HEK293 (cell line): ENCODE measurements around the gene SLC6A11.

ENCODE experiments used
- CTCF ChIA-PET: fragments of 350-600 bp; formaldehyde crosslinking; extraction: SDS; loops from one replicate; lab custom pipeline; 2021; ENCODE audit warnings: antibody characterized with exemption; lab: Yijun Ruan, JAX
- POLR2A ChIA-PET: fragments of 300-600 bp; formaldehyde crosslinking; extraction: SDS; loops from one replicate; lab custom pipeline; 2020; ENCODE audit warnings: antibody characterized with exemption, inconsistent platforms; lab: Yijun Ruan, JAX
- H3K27ac ChIP-seq: fragments of 200-500 bp; sonication (Bioruptor generic); 2 replicates; pipeline ENCODE4 v1.5.1; 2014; ENCODE audit warnings: low read depth, low read length, control low read depth, inconsistent platforms; ENCODE audit errors: extremely low read depth
- H3K36me3 ChIP-seq, 2 experiments: fragments of 200-500 bp in 1 of 2; sonication (Bioruptor generic) in 1 of 2; 1 replicate in 1 of 2; 2 replicates in 1 of 2; pipeline ENCODE4 v1.5.1; 2014 to 2017; ENCODE audit warnings: inconsistent platforms in 2 of 2, low read length in 2 of 2; ENCODE audit not compliant: control insufficient read depth in 2 of 2, insufficient read depth in 1 of 2
- H3K4me1 ChIP-seq: fragments of 200-500 bp; sonication (Bioruptor generic); 2 replicates; pipeline ENCODE4 v1.5.1; 2014; ENCODE audit warnings: mild to moderate bottlenecking, low read length, inconsistent platforms; ENCODE audit not compliant: control insufficient read depth, insufficient read depth
- H3K4me3 ChIP-seq: 2 replicates; pipeline ENCODE4 v1.5.1; 2011; ENCODE audit warnings: low read depth, mild to moderate bottlenecking, control low read depth, low read length, moderate library complexity
- H3K9me3 ChIP-seq: fragments of 200-500 bp; sonication (Bioruptor generic); 2 replicates; pipeline ENCODE4 v1.5.1; 2014; ENCODE audit warnings: low read depth, low read length, inconsistent platforms; ENCODE audit not compliant: control insufficient read depth, insufficient read depth
- BCL11A ChIP-seq: fragments of 450-650 bp; formaldehyde crosslinking; IDR thresholded peaks from 2 replicates; pipeline ENCODE4 v1.5.1; 2016; ENCODE audit warnings: low read depth, missing biosample characterization, missing genetic modification characterization
- IKZF3 ChIP-seq: fragments of 450-650 bp; IDR thresholded peaks from 2 replicates; pipeline ENCODE4 v1.5.0; 2018; ENCODE audit warnings: missing biosample characterization, mild to moderate bottlenecking, missing genetic modification characterization, moderate library complexity
- KLF7 ChIP-seq: fragments of 450-650 bp; formaldehyde crosslinking; IDR thresholded peaks from 2 replicates; pipeline ENCODE4 v1.5.1; 2016; ENCODE audit warnings: missing biosample characterization, missing genetic modification characterization, borderline replicate concordance
- KLF8 ChIP-seq: fragments of 450-650 bp; formaldehyde crosslinking; IDR thresholded peaks from 2 replicates; pipeline ENCODE4 v1.5.1; 2016; ENCODE audit warnings: missing biosample characterization, missing genetic modification characterization
- KLF9 ChIP-seq: fragments of 450-650 bp; formaldehyde crosslinking; IDR thresholded peaks from 2 replicates; pipeline ENCODE4 v1.5.1; 2016; ENCODE audit warnings: missing biosample characterization, missing genetic modification characterization, low read depth
- REPIN1 ChIP-seq: fragments of 450-650 bp; formaldehyde crosslinking; IDR thresholded peaks from 2 replicates; pipeline ENCODE4 v1.5.1; 2017; ENCODE audit warnings: missing biosample characterization, missing genetic modification characterization, low read depth
- YY1 ChIP-seq: fragments of 450-650 bp; formaldehyde crosslinking; IDR thresholded peaks from 2 replicates; pipeline ENCODE4 v1.5.1; 2018; ENCODE audit warnings: missing biosample characterization, missing genetic modification characterization
- ZFP69B ChIP-seq: fragments of 450-650 bp; formaldehyde crosslinking; IDR thresholded peaks from 2 replicates; pipeline ENCODE4 v1.5.1; 2016; ENCODE audit warnings: missing biosample characterization, missing genetic modification characterization
- ZNF121 ChIP-seq: fragments of 450-650 bp; formaldehyde crosslinking; IDR thresholded peaks from 2 replicates; pipeline ENCODE4 v1.5.1; 2016; ENCODE audit warnings: missing biosample characterization, missing genetic modification characterization
- ZNF175 ChIP-seq: fragments of 450-650 bp; formaldehyde crosslinking; IDR thresholded peaks from 2 replicates; pipeline ENCODE4 v1.5.1; 2016; ENCODE audit warnings: missing biosample characterization, missing genetic modification characterization
- ZNF2 ChIP-seq: fragments of 450-650 bp; formaldehyde crosslinking; IDR thresholded peaks from 2 replicates; pipeline ENCODE4 v1.5.1; 2016; ENCODE audit warnings: missing biosample characterization, missing genetic modification characterization
- ZNF221 ChIP-seq: fragments of 450-650 bp; formaldehyde crosslinking; IDR thresholded peaks from 2 replicates; pipeline ENCODE4 v1.5.1; 2017; ENCODE audit warnings: missing biosample characterization, missing genetic modification characterization, borderline replicate concordance
- ZNF37A ChIP-seq: fragments of 450-650 bp; IDR thresholded peaks from 2 replicates; pipeline ENCODE4 v1.5.1; 2018; ENCODE audit warnings: missing biosample characterization, missing genetic modification characterization
- ZNF521 ChIP-seq: fragments of 450-650 bp; formaldehyde crosslinking; IDR thresholded peaks from 2 replicates; pipeline ENCODE4 v1.5.1; 2017; ENCODE audit warnings: missing biosample characterization, mild to moderate bottlenecking, missing genetic modification characterization
- ZNF548 ChIP-seq: fragments of 450-650 bp; formaldehyde crosslinking; IDR thresholded peaks from 2 replicates; pipeline ENCODE4 v1.5.1; 2016; ENCODE audit warnings: missing biosample characterization, missing genetic modification characterization
- ZNF560 ChIP-seq: fragments of 450-650 bp; formaldehyde crosslinking; IDR thresholded peaks from 2 replicates; pipeline ENCODE4 v1.5.1; 2017; ENCODE audit warnings: missing biosample characterization, missing genetic modification characterization, borderline replicate concordance
- ZNF670 ChIP-seq: fragments of 450-650 bp; formaldehyde crosslinking; IDR thresholded peaks from 2 replicates; pipeline ENCODE4 v1.5.1; 2016; ENCODE audit warnings: missing biosample characterization, missing genetic modification characterization, low read depth
- ZNF701 ChIP-seq: fragments of 450-650 bp; formaldehyde crosslinking; IDR thresholded peaks from 2 replicates; pipeline ENCODE4 v1.5.1; 2016; ENCODE audit warnings: missing biosample characterization, missing genetic modification characterization
- ZNF768 ChIP-seq: fragments of 450-650 bp; formaldehyde crosslinking; IDR thresholded peaks from 2 replicates; pipeline ENCODE4 v1.5.1; 2018; ENCODE audit warnings: missing biosample characterization, mild to moderate bottlenecking, missing genetic modification characterization
- TF ChIP-seq, protein P1 (sequence below): sonication (generic); formaldehyde crosslinking; IDR thresholded peaks from 2 replicates; pipeline ENCODE4 v1.8.1; 2022; ENCODE audit warnings: mild to moderate bottlenecking, moderate library complexity, missing genetic modification reagents
- TF ChIP-seq, protein P2 (sequence below): fragments of 450-650 bp; formaldehyde crosslinking; IDR thresholded peaks from 2 replicates; pipeline ENCODE4 v1.5.1; 2017; ENCODE audit warnings: missing biosample characterization, mild to moderate bottlenecking, missing genetic modification characterization, moderate library complexity

SLC6A11 gene

GRCh38 chr3:10775259-10775658, 40.8 kb upstream of the SLC6A11 start:
- CTCF ChIA-PET: no interaction called here
- POLR2A ChIA-PET: no interaction called here
- Histone ChIP-seq H3K27ac (no peak overlapping the region), H3K4me1 (no peaks in the 10 kb centered on the region), H3K4me3 (no peak overlapping the region), H3K36me3 (no peaks in the 10 kb centered on the region), H3K9me3 (no peaks in the 10 kb centered on the region)
- TF ChIP-seq IKZF3 (tag by site-specific recombination) (no peak), ZNF2 (tag by site-specific recombination) (no peak), KLF8 (tag by site-specific recombination) (no peak), ZNF221 (tag by site-specific recombination) (no peak), ZFP69B (tag by site-specific recombination) (no peak)

- ChIA-PET POLR2A (no interaction called here), CTCF (no interaction called here)
- H3K36me3 ChIP-seq: no peaks in the 10 kb centered on the region
- no peaks in the 10 kb centered on the region for H3K9me3 ChIP-seq
- TF ChIP-seq ZNF37A (tag by site-specific recombination): no peak
- TF ChIP-seq ZNF175 (tag by site-specific recombination): no peak
- TF ChIP-seq, protein P1, sequence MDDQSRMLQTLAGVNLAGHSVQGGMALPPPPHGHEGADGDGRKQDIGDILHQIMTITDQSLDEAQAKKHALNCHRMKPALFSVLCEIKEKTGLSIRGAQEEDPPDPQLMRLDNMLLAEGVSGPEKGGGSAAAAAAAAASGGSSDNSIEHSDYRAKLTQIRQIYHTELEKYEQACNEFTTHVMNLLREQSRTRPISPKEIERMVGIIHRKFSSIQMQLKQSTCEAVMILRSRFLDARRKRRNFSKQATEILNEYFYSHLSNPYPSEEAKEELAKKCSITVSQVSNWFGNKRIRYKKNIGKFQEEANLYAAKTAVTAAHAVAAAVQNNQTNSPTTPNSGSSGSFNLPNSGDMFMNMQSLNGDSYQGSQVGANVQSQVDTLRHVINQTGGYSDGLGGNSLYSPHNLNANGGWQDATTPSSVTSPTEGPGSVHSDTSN (CRISPR knock-in tag): no peak
- TF ChIP-seq ZNF121 (tag by site-specific recombination): no peak
- TF ChIP-seq YY1 (tag by site-specific recombination): no peak
- TF ChIP-seq, protein P2, sequence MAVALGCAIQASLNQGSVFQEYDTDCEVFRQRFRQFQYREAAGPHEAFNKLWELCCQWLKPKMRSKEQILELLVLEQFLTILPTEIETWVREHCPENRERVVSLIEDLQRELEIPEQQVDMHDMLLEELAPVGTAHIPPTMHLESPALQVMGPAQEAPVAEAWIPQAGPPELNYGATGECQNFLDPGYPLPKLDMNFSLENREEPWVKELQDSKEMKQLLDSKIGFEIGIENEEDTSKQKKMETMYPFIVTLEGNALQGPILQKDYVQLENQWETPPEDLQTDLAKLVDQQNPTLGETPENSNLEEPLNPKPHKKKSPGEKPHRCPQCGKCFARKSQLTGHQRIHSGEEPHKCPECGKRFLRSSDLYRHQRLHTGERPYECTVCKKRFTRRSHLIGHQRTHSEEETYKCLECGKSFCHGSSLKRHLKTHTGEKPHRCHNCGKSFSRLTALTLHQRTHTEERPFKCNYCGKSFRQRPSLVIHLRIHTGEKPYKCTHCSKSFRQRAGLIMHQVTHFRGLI (tag by site-specific recombination): no peak
- TF ChIP-seq ZNF701: no peak
- TF ChIP-seq ZNF670 (tag by site-specific recombination): no peak
- TF ChIP-seq KLF7 (tag by site-specific recombination): no peak
- no peak for TF ChIP-seq ZNF768 (tag by site-specific recombination)
- TF ChIP-seq ZNF521 (tag by site-specific recombination): no peak
- H3K4me1 ChIP-seq: no peaks in the 10 kb centered on the region
- no peak overlapping the region for H3K4me3 ChIP-seq
- no peak overlapping the region for H3K27ac ChIP-seq
Measured at GRCh38 chr3:10775828-10776227, 40.2 kb upstream of the SLC6A11 start.

GRCh38 chr3:10777627-10778026, 38.4 kb upstream of the SLC6A11 start:
- ChIA-PET CTCF (no interaction called here), POLR2A (no interaction called here)
- H3K4me1 ChIP-seq: no peaks in the 10 kb centered on the region
- no peaks in the 10 kb centered on the region for H3K36me3 ChIP-seq
- no peak overlapping the region for H3K4me3 ChIP-seq
- no peak overlapping the region for H3K27ac ChIP-seq
- no peaks in the 10 kb centered on the region for H3K9me3 ChIP-seq
- no peak for TF ChIP-seq BCL11A (tag by site-specific recombination)
- no peak for TF ChIP-seq ZNF548 (tag by site-specific recombination)
- TF ChIP-seq ZNF560 (tag by site-specific recombination): no peak
- no peak for TF ChIP-seq KLF9 (tag by site-specific recombination)
- no peak for TF ChIP-seq REPIN1 (tag by site-specific recombination)
- TF ChIP-seq ZNF175 (tag by site-specific recombination): no peak
